ENCODE data around the gene ERCC5.

Gene ERCC5

GRCh38 chr13:102881819-102882686, 36.2 kb downstream of the ERCC5 start:
- no peak for DNase-seq (ENCODE audit: low spot score)
- H3K27ac Mint-ChIP-seq, result no peak overlapping the region
- no peaks in the 10 kb centered on the region for H3K9me3 Mint-ChIP-seq
- peaks cover 6% of the 10 kb centered on the region for H3K36me3 Mint-ChIP-seq (ENCODE audit: low read depth)
- H3K4me1 Mint-ChIP-seq (ENCODE audit: low read depth), result no peaks in the 10 kb centered on the region
- H3K27me3 Mint-ChIP-seq (ENCODE audit: low read depth), result no peaks in the 10 kb centered on the region
- no peak overlapping the region for H3K4me3 Mint-ChIP-seq

DNA sequence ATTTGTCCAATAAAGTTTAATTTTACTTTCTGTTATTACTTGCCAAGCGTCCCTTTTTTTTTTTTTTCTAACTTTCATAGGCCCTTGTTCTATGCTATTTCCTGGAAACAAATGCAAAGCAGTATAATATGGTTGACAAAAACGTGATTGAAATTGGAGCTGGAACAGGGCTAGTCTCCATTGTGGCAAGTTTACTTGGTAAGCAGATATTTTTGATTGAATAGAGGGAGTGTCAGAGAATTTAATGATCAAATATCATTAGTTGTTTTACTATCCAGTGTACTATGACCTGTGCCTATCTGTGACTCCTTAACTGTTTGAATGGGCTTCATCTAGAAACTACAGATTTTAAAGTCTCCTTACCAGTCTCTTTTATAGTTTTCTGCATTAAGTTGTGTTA, 46.7 kb downstream of the ERCC5 start:
- Mint-ChIP-seq H3K9me3 (no peaks in the 10 kb centered on the region), H3K27ac (no peak overlapping the region), H3K36me3 (ENCODE audit: low read depth) (no peaks in the 10 kb centered on the region), H3K4me1 (ENCODE audit: low read depth) (no peaks in the 10 kb centered on the region), H3K4me3 (no peak overlapping the region), H3K27me3 (ENCODE audit: low read depth) (no peaks in the 10 kb centered on the region)
- DNase-seq (ENCODE audit: low spot score), result no peak

- Mint-ChIP-seq H3K4me3 (no peak overlapping the region), H3K4me1 (ENCODE audit: low read depth) (no peaks in the 10 kb centered on the region), H3K36me3 (ENCODE audit: low read depth) (no peaks in the 10 kb centered on the region), H3K9me3 (no peaks in the 10 kb centered on the region), H3K27ac (no peak overlapping the region), H3K27me3 (ENCODE audit: low read depth) (no peaks in the 10 kb centered on the region)
- no peak for DNase-seq (ENCODE audit: low spot score)
These were observed 51.7 kb downstream of the ERCC5 start for GRCh38 chr13:102897371-102898138.

- Mint-ChIP-seq H3K36me3 (ENCODE audit: low read depth) (no peaks in the 10 kb centered on the region), H3K27me3 (ENCODE audit: low read depth) (no peaks in the 10 kb centered on the region), H3K4me3 (no peak overlapping the region), H3K9me3 (no peaks in the 10 kb centered on the region), H3K4me1 (ENCODE audit: low read depth) (no peaks in the 10 kb centered on the region), H3K27ac (no peak overlapping the region)
- no peak for DNase-seq (ENCODE audit: low spot score)
These were observed 54.4 kb downstream of the ERCC5 start for GRCh38 chr13:102900193-102900608.

DNA sequence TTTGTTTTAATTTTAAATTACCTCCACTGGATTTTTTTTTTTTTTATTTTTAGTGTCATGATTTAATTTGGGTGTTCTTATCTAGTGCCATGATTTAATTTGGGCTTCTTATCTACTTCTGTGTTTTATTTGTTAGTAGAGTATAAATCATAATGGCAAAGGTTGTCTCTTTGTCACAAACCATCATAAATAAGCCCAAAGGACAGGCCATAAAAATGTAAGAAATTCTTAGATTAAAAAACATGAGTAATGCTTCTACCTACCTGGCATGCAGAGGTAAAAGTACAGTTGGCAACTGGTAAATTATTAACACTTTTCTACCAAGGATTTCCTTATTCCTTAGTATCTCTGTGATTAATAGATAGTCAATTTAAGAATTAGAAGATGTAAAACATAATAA, 55.2 kb downstream of the ERCC5 start:
- H3K4me1 Mint-ChIP-seq (ENCODE audit: low read depth), result no peaks in the 10 kb centered on the region
- no peak for DNase-seq (ENCODE audit: low spot score)
- no peaks in the 10 kb centered on the region for H3K36me3 Mint-ChIP-seq (ENCODE audit: low read depth)
- H3K27ac Mint-ChIP-seq, result no peak overlapping the region
- H3K9me3 Mint-ChIP-seq, result no peaks in the 10 kb centered on the region
- H3K27me3 Mint-ChIP-seq (ENCODE audit: low read depth), result no peaks in the 10 kb centered on the region
- H3K4me3 Mint-ChIP-seq, result no peak overlapping the region

DNA sequence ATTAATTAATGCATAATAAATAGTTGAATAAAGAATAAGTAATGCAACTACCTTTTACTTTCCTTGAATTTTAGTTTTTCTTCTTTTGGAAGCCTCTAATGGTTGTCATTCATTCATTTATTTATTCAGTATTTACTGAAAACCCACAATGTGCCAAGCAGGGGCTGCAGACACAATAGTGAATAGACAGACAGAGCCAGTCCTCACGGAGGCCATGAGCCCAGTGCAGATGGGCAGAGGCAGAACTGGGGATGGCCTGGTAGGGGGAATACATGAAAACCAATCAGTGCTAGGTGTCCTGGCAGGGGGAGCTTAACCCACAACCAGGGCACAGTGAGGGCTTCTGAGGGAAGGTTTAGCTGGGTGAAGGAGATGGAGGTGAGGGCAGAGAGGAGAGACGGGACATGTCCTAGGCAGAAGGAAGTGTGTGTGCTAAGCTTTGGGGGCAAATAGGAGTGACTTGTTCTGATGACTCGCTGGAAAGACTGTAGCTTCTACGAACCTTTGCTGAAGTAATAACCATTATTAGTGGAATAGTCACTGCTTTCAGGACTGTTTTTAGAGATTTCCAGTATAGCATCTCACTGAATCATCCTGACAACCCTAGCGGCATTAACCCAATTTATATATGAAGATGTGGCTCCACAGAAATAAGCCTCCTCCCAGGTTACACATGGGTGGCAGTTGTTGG, 55.9 kb downstream of the ERCC5 start:
- H3K27ac Mint-ChIP-seq, result no peak overlapping the region
- H3K9me3 Mint-ChIP-seq, result no peaks in the 10 kb centered on the region
- H3K4me3 Mint-ChIP-seq, result no peak overlapping the region
- no peaks in the 10 kb centered on the region for H3K4me1 Mint-ChIP-seq (ENCODE audit: low read depth)
- no peaks in the 10 kb centered on the region for H3K36me3 Mint-ChIP-seq (ENCODE audit: low read depth)
- no peaks in the 10 kb centered on the region for H3K27me3 Mint-ChIP-seq (ENCODE audit: low read depth)
- DNase-seq (ENCODE audit: low spot score), result no peak

DNA sequence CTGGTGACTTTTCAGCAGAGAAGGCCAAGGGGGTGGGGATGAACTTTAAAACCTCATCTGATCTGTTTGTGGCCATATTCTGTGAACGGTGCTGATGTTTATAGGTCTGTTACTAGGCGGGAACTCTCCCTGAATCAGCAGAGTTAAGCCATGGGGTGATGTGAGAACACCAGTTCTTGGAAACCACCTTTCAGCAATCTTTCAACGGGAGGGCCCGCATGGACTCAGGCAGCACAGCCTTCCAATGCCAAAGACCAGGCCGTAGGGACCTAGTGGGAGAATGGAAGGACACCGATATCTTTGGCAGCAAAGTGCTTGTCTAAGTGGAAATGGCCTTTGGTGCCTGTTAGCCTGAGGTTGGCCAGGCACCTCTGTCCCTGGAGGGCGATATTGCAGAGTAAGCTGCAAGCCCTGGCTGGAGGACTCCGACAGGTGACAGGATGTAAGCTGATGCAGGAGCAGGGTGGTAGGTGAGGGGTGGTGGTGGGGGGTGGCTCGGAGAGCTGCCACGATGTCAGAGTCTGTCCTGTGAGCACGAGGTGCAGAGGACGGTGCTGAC, 57.0 kb downstream of the ERCC5 start:
- H3K4me1 Mint-ChIP-seq (ENCODE audit: low read depth), result no peaks in the 10 kb centered on the region

GRCh38 chr13:102903659-102904407, 58.0 kb downstream of the ERCC5 start:
- H3K36me3 Mint-ChIP-seq (ENCODE audit: low read depth), result no peaks in the 10 kb centered on the region
- DNase-seq (ENCODE audit: low spot score), result no peak

More for the DNA sequence above, 57.0 kb downstream of the ERCC5 start:
- no peak for DNase-seq (ENCODE audit: low spot score)
- H3K27me3 Mint-ChIP-seq (ENCODE audit: low read depth), result peaks cover 3% of the 10 kb centered on the region
- H3K9me3 Mint-ChIP-seq, result no peaks in the 10 kb centered on the region
- H3K4me3 Mint-ChIP-seq, result no peak overlapping the region
- no peaks in the 10 kb centered on the region for H3K36me3 Mint-ChIP-seq (ENCODE audit: low read depth)
- H3K27ac Mint-ChIP-seq, result no peak overlapping the region

DNA sequence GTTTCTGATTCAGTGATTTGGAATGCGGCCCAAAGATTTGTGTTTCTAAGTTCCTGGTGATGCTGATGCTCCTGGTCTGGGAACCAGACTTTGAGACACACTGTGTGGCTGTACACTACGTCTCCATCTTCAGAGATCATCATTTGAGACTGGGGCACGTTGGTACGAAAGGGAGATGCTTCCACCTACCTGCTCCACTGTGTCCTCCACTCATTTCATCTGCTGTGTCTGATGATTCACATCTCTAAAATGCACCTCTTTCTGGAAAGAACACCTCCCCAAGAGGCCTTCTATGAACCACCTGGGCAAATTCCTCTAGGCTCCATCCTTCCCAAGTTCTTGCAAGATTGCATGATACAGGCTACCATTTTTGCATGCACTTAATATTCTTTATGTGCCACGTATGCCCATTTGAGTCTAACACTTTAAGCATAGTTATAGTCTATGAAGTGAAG, 58.6 kb downstream of the ERCC5 start:
- Mint-ChIP-seq H3K27me3 (ENCODE audit: low read depth) (peaks cover 6% of the 10 kb centered on the region), H3K36me3 (ENCODE audit: low read depth) (no peaks in the 10 kb centered on the region), H3K27ac (no peak overlapping the region), H3K4me3 (no peak overlapping the region), H3K4me1 (ENCODE audit: low read depth) (no peaks in the 10 kb centered on the region), H3K9me3 (no peaks in the 10 kb centered on the region)
- no peak for DNase-seq (ENCODE audit: low spot score)

More at GRCh38 chr13:102903659-102904407, 58.0 kb downstream of the ERCC5 start:
- H3K4me3 Mint-ChIP-seq, result no peak overlapping the region
- peaks cover 6% of the 10 kb centered on the region for H3K27me3 Mint-ChIP-seq (ENCODE audit: low read depth)
- no peaks in the 10 kb centered on the region for H3K9me3 Mint-ChIP-seq
- no peaks in the 10 kb centered on the region for H3K4me1 Mint-ChIP-seq (ENCODE audit: low read depth)
- H3K27ac Mint-ChIP-seq, result no peak overlapping the region

DNA sequence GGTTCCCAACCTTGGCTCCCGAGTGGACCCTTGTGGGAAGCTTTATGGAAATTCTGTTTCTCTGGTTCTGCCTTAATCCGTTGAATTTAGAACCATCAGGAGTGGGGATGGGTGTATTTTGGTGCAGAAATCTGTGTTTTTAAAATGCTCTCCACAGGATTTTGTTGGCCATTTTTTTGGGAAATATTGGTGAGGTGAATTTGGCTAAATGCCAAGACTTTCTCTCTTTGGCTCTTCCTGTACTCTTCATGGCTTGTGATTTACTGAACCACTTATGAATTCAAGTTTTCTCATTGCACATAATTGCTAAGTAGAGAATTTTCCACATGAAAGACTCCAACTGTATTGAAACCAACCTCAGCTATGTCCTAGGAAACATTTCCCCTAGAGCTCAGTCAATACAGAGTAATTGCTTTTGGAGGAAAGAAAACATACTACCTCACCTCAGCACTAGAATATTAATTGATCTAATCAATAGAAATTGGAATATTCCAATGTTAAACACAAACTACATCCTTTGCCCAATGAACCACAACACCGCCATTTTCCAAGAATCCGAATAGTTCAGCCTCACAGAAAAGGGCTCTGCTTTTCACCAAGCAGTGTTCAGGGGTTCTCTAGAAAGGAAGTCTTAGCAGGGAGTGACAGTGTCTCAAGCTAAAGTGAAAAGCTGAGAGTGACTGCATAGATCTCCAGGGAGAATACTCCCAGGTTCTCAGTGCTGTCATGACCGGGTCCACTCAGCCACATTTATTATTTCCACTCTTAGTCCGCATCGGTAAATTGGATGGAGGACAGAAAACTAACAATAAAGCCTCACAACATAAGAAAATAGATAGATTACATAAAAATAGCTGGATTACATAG, 60.3 kb downstream of the ERCC5 start:
- DNase-seq (ENCODE audit: low spot score), result no peak
- Mint-ChIP-seq H3K4me3 (no peak overlapping the region), H3K4me1 (ENCODE audit: low read depth) (no peaks in the 10 kb centered on the region), H3K27me3 (ENCODE audit: low read depth) (peaks cover 6% of the 10 kb centered on the region), H3K27ac (no peak overlapping the region), H3K9me3 (no peaks in the 10 kb centered on the region), H3K36me3 (ENCODE audit: low read depth) (no peaks in the 10 kb centered on the region)

DNA sequence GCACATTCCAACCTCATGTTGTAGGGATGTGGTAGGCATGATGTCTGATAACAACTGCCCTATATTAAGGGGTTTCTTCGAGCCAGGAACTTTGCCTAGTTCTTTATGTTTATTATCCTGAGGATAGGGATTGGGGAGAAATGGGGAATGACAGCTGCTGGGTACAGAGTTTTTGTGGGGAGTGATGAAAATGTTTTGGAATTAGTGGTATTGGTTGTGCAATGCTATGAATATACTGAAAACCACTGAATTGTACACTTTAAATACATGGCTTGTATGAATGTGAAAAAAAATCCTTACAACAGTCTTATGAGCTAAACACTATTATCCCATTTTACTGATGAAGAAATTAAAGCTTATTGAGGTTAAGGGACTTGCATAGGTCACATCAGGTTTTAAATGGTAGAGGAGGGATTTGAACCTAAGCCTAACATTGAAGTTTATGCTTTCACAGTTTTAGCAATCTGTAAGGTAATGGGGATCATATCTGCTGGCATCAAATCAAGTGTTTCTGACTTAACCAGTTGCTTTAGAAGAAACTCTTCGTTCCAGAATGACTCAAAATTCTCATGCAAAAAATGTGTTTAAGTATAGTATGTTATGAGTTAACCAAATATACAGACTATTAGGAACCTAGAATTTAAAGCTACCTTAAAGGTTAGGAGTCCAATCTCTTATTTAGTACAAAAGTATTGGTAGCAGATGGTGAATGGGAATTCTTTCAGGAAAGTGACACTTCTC, 61.4 kb downstream of the ERCC5 start:
- Mint-ChIP-seq H3K27me3 (ENCODE audit: low read depth) (peaks cover 6% of the 10 kb centered on the region), H3K36me3 (ENCODE audit: low read depth) (no peaks in the 10 kb centered on the region), H3K27ac (no peak overlapping the region), H3K4me1 (ENCODE audit: low read depth) (no peaks in the 10 kb centered on the region), H3K9me3 (no peaks in the 10 kb centered on the region), H3K4me3 (no peak overlapping the region)
- no peak for DNase-seq (ENCODE audit: low spot score)

DNA sequence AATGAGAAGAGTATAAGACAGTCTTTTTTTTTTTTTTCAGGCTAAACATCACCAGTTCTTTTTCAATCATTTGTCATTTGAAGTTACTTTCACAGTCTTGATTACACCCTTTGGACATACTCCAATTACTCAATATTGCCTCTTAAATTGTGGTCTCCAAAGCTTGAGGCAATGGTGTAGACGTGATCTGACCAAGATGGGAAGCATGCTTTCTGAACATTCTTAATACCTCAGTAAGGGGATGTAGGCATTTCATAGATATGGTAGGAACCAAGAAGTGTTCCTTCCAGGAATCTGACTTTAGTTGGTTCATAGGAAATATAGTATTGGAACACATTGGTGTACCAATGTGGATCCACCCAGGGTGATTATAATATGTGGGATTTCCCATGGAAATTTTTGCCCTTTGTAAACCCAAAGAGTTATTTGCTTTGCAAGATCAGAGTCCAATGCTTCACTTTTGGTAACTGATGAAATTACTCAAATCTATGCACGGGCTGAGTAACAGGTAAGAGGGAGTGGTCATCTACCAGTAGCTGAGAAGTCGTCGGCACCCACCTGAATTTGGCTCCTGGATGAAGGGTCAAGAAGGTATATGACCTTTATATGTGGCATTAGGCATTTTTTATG, 62.2 kb downstream of the ERCC5 start:
- Mint-ChIP-seq H3K27ac (no peak overlapping the region), H3K9me3 (no peaks in the 10 kb centered on the region), H3K4me3 (no peak overlapping the region), H3K4me1 (ENCODE audit: low read depth) (no peaks in the 10 kb centered on the region), H3K36me3 (ENCODE audit: low read depth) (no peaks in the 10 kb centered on the region), H3K27me3 (ENCODE audit: low read depth) (peaks cover 6% of the 10 kb centered on the region)
- DNase-seq (ENCODE audit: low spot score), result no peak
